ENCODE results near the gene ATP6V1D.

The ATP6V1D gene

DNA sequence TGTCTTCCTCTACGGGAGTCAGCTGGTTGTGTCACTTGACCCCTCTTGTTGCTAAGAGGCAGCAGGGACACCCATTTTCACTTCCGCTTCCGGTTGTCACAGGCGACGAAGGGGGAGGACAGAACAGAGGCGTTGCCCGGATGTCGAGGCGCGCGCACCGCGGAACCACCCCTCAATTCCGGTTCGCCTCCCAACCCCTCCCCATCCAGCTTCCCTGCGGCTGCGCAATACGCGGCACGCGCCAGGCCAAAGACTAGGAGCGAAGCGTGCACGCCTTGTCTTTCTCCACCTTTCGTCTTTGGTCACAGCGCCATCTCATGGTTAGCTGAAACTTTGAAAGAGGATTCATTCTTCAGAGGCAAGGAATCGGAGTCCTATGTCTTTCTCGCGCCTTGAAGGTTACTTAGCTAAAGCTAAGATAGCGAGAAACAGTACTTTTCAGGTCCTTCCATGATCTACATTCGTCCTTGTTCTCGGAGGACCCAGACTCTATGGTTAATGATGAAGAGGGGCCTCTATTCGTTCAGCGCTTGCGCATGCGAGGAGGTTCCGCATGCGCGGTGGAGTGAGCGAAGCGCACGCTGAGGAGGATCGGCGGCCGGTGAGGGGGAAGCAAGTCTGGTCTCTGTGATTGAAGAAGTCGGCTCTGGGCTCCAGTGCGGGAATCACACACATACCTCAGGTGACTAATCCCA, at the start of gene ATP6V1D, which contains the start of gene EIF2S1:
Gene ATP6V1D, minus strand, starts transcription at position 30 of the 695 bp plus-strand sequence. CDS start 106 bp downstream, outside the sequence.
Gene EIF2S1, plus strand, starts transcription at position 554 of the 695 bp plus-strand sequence. CDS start 4,440 bp downstream, outside the sequence.
- peak; percentile 100 for DNase-seq
- TF ChIP-seq POLR2A (IDR thresholded peaks at IDR 0.05; ENCODE audit: low read length) (peak; percentile 95), GATA1 (IDR thresholded peaks at IDR 0.05; ENCODE audit: low read depth, low read length) (no peak)

DNA sequence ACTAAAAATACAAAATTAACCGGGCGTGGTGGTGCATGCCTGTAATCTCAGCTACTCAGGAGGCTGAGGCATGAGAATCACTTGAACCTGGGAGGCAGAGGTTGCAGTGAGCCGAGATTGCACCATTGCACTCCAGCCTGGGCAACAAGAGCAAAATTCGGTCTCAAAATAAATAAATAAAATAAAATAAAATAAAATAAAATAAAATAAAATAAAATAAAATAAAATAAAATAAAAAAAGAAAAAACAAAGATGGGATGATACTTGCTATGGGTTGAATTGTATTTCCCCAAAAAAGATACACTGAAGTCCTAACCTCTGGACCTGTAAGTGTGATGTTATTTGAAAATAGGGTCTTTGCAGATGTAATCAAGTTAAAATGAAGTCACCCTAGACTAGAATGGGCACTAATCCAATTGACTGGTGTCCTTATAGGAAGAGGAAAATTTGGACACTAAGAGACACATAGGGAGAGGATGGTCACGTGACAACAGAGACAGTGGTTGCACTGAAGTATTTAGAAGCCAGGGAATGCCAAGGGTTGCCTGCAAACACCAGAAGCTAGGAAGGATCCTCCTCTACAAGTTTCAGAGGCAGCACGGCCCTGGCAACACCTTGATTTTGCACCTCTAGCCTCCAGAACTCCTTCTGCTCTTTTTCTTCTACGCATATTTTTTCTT, 48.7 kb upstream of the ATP6V1D start:
- DNase-seq = peak in 1 of 2 experiments; percentile 23

DNA sequence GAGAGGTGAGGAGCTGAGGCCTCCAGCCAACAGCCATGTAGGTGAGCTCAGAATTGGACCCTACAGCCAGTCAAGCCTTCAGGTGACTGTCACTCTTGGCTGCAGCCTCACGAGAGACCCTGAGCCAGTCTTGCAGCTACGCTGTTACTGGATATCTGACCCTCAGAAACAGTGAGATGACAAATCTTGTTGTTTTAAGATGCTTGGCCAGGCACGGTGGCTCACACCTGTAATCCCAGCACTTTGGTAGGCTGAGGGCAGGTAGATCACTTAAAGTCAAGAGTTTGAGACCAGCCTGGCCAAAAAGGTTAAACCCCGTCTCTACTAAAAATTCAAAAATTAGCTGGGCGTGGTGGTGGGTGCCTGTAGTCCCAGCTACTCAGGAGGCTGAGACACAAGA, 46.2 kb upstream of the ATP6V1D start:
- no peak for TF ChIP-seq GATA1 (IDR thresholded peaks at IDR 0.05; ENCODE audit: low read depth, low read length)
- no peak for TF ChIP-seq POLR2A (IDR thresholded peaks at IDR 0.05; ENCODE audit: low read length)
- DNase-seq = no peak

DNA sequence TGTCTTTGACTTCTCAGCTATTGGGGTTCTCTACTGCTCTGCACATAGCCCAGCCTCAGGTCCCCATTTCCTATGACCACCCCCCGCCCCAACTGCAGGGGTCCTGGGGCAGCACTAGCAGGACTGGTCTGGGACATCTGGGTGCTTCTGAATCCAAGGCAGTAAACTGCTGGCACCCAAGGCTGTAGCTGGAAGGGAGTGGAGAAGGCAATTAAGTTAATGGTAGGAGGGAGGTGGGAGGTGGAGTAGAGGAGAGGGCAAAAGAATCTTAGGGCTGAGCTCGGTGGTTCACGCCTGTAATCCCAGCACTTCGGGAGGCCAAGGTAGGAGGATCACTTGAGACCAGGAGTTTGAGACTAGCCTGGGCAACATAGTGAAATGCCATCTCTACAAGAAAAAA, 40.8 kb upstream of the ATP6V1D start:
- TF ChIP-seq POLR2A (IDR thresholded peaks at IDR 0.05; ENCODE audit: low read length) (no peak), GATA1 (IDR thresholded peaks at IDR 0.05; ENCODE audit: low read depth, low read length) (no peak)
- DNase-seq = no peak

DNA sequence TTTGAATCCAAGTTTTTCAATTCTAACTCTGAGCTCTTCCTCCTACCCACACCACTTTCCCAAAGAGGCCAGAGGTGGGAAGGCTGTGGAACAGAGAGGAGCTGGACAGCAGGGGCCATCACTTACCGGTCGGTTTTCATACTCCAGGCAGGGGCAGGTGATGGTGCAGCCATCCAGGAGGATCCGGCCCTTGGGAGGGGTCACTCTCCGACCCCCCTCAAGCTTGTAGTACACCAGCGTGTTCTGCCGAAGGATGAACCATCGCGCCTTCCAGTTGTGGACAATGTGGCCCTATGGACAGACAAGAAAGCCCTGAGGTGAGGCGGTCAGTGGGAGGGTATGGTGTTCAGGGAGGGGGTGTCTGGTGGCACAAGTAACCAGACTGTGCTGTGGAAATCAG, 37.9 kb upstream of the ATP6V1D start:
- no peak for DNase-seq
- TF ChIP-seq GATA1 (IDR thresholded peaks at IDR 0.05; ENCODE audit: low read depth, low read length) (no peak), POLR2A (IDR thresholded peaks at IDR 0.05; ENCODE audit: low read length) (no peak)

DNA sequence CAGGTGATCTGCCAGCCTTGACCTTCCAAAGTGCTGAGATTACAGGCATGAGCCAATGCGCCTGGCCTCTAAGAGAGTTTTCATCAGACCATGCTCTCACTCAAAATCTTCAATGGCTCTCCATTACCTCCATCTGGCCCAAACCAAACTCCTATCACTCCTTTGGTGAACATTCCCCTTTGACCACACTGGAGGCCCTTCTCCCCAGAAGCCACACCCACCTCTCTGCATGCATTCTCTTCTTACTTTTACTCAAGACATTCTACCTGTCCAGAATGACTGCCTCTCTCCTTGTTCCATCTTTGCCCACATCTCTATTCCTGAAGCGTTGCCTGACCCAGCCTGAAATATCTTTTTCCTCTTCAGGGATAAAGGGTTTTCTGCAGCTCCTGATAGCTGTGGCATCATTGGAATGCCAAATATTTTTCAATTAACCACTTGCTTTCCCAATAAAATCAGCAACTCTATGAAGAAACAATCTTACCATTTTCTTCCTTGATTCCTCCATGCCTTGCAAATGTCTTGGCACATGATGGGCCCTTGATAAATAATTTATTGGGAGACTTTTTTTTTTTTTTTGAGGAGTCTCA, 36.9 kb upstream of the ATP6V1D start:
- TF ChIP-seq GATA1 (IDR thresholded peaks at IDR 0.05; ENCODE audit: low read depth, low read length) = no peak
- TF ChIP-seq POLR2A (IDR thresholded peaks at IDR 0.05; ENCODE audit: low read length) = no peak
- DNase-seq = no peak

DNA sequence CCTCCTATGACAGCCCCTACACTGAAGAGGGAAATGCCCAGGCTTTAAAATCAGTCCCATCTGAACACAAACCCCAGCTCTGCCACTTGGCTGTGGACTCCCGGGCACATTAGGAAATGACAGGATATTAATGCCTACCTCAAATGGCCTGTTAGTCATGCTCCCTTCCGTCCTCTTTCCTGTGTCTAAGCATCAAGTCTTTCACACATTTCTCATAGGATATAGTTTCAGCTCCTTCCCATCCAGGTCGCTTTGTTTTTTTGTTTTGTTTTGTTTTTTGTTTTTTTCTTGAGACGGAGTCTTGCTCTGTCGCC, 36.2 kb upstream of the ATP6V1D start:
- TF ChIP-seq GATA1 (IDR thresholded peaks at IDR 0.05; ENCODE audit: low read depth, low read length) (no peak), POLR2A (IDR thresholded peaks at IDR 0.05; ENCODE audit: low read length) (no peak)
- no peak for DNase-seq

DNA sequence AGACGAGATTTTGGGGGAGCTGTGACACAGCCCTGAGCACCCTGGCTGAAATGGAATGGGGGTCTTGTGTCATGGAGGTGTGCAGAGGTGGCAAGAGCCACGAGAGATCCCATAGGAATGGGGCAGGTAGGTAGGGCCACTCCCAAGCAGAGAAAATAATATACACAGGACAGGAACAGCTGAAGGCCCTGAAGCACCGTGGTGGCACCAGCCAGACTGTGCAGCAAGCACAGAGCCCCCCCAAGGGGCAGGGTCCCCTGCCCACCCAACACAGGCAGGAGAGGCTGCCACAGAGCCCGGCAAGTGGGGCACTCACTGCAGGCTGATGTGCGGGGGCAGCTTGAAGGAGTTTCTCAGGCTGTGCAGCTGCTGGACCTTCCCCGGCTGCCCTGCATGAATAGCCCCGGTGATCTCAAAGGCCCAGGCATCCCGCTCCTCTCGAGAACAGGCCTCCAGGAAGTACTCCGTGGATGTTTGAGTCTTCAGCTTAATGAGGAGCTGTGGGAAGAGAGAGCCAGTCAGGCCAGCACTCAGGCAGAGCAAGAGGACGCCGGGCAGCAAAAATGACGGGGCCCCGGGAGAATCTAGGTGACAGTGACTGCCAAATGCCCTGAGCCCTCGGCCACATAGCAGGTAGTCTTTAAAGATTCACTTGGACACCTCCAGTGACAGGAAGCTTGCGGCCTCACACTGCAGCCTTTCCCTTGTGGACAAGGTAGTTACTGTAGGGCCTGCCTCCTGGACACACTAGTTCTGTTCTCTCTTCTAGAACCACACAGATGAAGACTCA, 35.7 kb upstream of the ATP6V1D start:
- TF ChIP-seq GATA1 (IDR thresholded peaks at IDR 0.05; ENCODE audit: low read depth, low read length) (no peak), POLR2A (IDR thresholded peaks at IDR 0.05; ENCODE audit: low read length) (no peak)
- no peak for DNase-seq

DNA sequence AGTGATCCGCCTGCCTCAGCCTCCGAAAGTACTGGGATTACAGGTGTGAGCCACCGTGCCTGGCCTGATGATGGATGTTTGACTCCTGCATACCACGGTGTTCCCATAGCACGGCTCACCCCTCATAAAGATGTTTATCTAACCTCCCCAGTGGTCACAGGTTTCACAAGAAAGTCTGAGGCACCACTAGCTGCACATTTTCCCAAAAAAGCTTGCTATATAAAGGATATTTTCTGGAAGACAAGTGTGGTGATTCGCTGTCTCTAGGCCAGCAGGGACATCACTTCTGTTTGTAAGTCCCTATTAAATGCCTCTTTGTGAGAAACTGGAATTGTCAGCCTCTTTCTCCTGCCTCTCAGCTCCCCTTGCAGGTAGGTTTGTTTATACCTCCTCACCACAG, 34.1 kb upstream of the ATP6V1D start:
- TF ChIP-seq POLR2A (IDR thresholded peaks at IDR 0.05; ENCODE audit: low read length) (no peak), GATA1 (IDR thresholded peaks at IDR 0.05; ENCODE audit: low read depth, low read length) (no peak)
- no peak for DNase-seq

DNA sequence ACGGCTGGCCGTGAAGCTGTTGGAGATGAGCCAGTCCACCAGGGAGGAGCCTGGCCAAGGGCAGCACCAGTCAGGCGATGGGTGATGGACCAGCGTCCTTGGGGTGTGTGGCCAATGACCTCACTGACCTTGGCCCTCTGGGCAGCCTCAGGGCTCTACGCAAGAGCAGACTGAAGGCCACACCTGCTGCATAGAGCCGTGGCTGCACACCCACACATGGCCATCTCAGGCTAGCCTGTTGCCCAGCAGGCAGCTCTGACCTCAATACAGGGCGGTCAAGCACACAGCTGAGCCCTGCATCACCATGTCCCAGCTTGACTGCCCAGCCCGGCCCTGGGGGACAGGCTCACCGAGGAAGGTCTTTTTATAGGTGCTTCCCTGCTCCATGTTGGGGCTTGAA, 33.2 kb upstream of the ATP6V1D start:
- no peak for DNase-seq
- TF ChIP-seq GATA1 (IDR thresholded peaks at IDR 0.05; ENCODE audit: low read depth, low read length) = no peak

DNA sequence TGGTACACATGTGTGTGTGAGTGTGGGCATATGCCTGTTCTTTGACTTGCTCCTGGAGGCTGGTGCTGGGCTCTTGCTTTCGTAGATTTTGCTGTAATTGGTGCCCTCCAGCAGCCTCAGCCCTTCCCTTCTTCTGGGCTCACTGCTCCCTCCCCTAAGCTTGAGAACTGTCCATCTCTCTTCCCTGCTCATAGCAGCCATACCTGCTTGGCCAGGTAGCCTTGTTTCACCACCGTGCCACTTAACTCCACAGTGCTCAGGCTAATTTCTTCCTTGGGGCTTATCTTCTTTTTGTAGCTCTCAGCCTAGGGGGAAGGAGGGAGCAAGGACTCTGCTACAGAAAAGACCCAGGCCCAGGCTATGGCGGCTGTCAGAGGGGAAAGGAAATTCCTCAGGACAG, 32.5 kb upstream of the ATP6V1D start:
- DNase-seq = no peak
- no peak for TF ChIP-seq POLR2A (IDR thresholded peaks at IDR 0.05; ENCODE audit: low read length)
- TF ChIP-seq GATA1 (IDR thresholded peaks at IDR 0.05; ENCODE audit: low read depth, low read length) = no peak

DNA sequence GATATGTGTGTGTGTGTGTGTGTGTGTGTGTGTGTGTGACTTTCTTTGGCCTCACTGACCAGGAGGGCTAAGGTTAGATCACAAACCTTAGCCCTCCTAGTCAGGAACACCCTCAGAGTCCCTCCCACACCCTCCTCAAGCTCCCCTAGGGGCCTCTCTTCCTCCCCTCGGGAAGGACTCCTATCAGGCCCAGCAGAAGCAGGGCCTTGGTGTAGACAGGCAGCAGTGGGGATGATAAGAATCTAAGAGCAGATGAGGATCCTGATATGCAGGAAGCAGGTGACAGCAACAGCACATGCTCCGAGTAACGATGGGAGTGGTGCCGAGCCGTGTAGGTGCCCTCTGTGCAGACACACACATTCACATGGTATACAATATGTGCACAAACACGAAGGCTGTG, 31.7 kb upstream of the ATP6V1D start:
- peak; percentile 60 to 86 for DNase-seq
- TF ChIP-seq POLR2A (IDR thresholded peaks at IDR 0.05; ENCODE audit: low read length) (no peak), GATA1 (IDR thresholded peaks at IDR 0.05; ENCODE audit: low read depth, low read length) (no peak)

DNA sequence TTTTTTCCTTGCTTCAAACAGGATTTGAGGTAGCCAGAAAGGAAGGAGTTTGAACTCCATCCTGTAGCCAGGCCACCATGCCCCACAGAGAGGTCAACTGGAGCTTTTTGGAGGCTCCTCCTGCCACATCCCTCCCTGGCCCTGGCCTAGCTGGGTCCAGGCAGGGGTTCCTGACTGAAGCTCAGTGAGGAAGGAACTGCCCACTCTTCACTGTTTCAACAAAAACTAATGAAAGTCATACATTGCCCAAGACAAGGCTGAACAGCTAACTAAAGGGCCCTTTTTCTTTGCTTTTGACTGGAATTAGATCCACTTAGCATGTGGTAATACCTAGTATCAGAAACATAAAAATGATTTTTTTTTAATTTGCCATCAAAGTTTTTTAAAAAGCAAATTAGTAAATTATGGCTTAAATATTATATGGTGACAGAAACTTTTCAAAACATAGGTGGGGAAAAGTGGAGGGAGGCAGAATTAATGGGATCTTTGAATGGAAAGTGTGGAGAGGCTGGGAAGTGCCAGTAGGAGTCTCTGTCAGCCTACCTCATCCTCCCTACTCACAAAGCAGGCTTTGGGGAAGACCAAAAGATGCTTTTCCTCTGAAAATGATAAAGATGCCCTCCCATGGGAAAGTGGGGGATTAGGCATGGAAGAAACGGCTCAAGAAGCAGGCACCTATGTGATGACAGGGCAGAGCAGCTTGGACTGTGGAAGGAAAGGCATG, 30.4 kb upstream of the ATP6V1D start:
- TF ChIP-seq GATA1 (IDR thresholded peaks at IDR 0.05; ENCODE audit: low read depth, low read length) = no peak
- no peak for TF ChIP-seq POLR2A (IDR thresholded peaks at IDR 0.05; ENCODE audit: low read length)
- DNase-seq = no peak

DNA sequence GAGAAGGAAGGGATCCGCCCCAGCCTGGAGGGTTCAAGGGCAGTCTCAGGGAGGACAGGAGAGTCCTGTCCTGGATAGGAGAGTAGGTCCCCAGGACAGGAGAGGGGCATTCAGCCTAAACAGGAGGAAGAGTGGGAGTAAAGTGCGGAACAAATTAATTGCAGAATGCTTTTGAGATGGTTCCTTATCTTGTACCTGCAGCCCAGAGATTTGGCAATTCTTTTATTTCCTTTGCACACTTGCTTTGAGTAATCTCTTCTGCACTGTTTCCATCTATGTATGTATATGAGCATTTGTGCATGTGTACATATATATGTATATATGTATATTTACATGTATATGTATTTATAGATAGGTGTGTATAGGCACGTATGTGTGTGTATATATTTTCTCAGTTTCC, 29.7 kb upstream of the ATP6V1D start:
- no peak for TF ChIP-seq POLR2A (IDR thresholded peaks at IDR 0.05; ENCODE audit: low read length)
- TF ChIP-seq GATA1 (IDR thresholded peaks at IDR 0.05; ENCODE audit: low read depth, low read length) = no peak
- peak; percentile 40 to 69 for DNase-seq

Data from erythroblast (primary cell).